GM10266 (cell line): ENCODE data around the gene LYST.

Source experiments
- DNase-seq: peaks from one replicate; pipeline ENCODE4 v3.0.0; 2012; ENCODE audit errors: extremely low spot score
- TF ChIP-seq, protein P1 (sequence below): IDR thresholded peaks from 2 replicates; pipeline ENCODE4 v1.5.1; 2012; ENCODE audit warnings: mild to moderate bottlenecking, low read depth; ENCODE audit not compliant: control insufficient read depth, insufficient read depth; ENCODE audit errors: missing control alignments

The LYST gene

DNA sequence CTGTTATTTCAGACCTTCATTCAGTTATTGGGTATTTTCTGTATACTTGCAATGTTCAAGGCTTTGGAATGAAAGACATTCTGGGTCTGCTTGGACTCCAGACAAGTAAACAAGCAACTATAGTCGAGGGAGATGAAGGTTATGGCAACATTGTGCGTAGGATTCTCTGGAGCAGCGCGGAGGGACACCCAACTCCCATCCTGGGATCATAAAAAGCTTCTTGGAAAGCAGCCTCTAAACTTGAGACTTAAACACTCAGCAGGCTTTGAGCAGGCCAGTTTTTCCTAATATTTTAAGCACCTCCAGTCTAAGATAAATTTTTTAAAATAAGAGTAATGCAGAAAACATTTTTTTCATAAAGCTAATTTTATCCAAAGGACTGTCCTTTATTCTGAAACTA is 7.6 kb upstream of the LYST start:
- no peak for DNase-seq
- TF ChIP-seq, protein P1, sequence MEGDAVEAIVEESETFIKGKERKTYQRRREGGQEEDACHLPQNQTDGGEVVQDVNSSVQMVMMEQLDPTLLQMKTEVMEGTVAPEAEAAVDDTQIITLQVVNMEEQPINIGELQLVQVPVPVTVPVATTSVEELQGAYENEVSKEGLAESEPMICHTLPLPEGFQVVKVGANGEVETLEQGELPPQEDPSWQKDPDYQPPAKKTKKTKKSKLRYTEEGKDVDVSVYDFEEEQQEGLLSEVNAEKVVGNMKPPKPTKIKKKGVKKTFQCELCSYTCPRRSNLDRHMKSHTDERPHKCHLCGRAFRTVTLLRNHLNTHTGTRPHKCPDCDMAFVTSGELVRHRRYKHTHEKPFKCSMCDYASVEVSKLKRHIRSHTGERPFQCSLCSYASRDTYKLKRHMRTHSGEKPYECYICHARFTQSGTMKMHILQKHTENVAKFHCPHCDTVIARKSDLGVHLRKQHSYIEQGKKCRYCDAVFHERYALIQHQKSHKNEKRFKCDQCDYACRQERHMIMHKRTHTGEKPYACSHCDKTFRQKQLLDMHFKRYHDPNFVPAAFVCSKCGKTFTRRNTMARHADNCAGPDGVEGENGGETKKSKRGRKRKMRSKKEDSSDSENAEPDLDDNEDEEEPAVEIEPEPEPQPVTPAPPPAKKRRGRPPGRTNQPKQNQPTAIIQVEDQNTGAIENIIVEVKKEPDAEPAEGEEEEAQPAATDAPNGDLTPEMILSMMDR = no peak

DNA sequence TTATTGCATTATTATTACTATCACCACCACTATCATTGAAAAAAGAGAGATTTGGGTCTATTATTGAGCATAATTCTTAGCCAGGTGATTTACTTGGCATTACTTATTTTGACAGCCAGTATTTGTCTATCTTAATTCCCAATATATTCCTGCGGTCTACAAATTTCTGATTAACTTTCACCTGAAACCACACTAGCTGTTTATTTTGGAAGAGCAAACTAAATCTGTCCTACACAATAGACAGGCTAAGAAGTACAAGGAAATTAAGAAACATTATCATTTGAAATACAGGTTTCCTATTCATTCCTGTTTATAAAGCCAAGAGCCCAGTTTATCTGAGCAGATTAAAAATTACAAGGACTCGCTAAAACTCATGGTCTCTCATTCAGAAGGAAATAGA is 6.9 kb upstream of the LYST start:
- DNase-seq = no peak
- TF ChIP-seq, protein P1 = no peak

DNA sequence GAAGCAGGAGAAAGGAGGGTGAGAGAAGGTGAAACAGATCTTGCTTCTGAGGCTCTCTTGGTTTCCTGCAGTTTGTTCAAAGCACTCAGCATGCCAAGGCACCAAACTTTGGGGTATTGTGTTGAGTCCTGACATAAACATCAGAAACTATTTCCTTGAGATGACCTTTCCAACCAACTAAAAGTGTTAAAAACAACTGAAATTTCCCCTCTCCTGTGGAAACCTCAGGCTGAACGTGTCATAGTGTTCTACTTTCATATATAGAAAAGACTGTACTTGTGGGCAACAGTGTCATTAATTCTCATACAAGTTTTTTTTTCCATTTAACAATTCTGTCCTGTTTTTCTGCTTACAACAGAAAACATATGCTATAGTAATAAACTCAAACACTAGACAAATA is 6.3 kb upstream of the LYST start:
- TF ChIP-seq, protein P1 = no peak
- DNase-seq = no peak

DNA sequence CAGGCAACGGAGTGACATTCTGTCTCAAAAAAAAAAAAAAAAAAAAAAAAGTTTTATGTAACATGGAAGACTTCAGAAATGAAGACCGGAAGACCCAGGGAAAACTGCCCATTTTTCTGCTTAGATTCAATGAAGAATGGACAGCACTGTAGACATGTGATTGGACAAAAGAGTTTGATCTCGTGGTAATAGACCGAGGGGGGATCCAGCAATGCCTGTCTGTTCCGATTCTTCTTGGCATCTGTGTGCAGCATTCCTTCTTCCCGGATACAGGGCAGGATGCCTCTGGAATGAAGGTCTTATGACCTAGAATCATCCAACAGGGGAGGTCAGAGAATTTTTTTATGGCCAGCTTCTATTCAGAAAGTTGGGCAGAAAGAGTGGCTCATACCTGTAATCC is 5.6 kb upstream of the LYST start:
- no peak for DNase-seq
- TF ChIP-seq, protein P1 = no peak

DNA sequence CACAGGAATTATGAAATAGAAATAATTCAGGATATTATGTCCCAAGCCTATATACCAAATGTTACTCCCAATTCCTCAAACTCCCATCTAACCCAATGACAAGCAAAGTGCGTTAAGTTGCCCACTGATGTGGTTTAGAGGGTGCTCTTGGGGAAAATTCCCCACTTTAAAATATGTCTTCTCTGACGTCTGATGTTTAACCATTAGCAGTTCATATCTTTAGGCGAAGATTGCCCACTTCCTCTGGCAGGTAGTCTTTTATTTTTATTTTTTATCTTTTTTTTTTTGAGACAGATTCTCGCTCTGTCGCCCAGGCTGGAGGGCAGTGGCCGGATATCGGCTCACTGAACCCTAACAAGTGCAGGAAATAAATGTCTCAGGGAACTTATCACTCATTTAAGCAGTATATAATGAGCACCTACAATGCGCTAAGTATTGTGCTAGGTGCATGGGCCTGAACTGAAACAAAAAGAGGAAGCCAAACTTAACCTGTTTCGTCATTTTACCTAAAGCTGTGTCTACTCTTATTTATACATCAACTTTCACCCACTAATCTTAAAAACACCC is 1.3 kb upstream of the LYST start:
- TF ChIP-seq, protein P1 = no peak
- DNase-seq = peak; percentile 47

DNA sequence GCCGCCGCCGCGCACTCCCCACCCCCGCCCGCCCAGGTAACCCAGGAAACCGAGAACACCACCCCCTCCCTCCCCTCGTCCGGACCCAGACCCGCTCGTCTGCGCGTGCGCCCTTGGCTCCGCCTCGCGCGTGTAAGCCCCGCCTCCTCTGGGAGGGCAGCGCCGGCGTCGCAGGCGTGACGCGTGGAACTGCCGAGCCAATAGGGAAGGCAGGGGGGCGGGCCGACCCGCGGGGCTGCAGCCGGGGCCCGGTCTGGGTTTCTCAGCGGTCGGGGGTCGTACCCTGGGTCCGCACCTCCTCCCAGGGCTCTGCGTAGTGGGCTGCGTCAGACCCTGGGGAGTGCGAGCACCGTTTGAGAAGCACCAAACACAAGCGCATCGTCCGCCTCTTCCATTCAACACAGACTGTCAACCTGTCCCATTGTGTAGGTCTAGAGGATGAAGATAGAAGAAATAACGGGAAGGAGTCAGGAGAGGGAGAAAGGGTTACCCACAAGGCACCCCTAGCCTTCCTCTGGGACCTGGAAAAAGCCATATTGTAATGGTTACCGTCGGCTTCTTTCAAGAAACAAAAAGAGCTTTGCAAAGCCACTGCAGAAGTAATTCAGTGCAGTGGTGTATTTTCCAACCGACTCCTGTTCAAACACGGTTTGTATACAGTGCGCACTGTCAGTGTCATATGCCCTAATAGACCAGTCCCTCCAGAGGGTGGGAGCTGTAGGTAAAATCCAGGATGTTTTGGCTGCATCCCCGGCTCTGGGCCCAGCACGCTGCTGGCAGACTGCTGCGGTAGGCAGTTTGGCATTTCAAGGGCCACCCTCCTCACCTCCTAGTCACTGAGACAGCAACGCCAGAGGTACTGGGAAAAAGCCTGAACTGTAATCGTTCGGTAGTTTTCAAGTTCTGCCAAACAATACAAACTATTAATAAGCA is 473 bp upstream of the LYST start:
- peak; percentile 97 for DNase-seq
- TF ChIP-seq, protein P1 = no peak
